IMR-90 (cell line): Measurements from ENCODE around the gene FOXL3.

Experiments used
- BHLHE40 ChIP-seq: fragments of 150-350 bp; IDR thresholded peaks from 2 replicates; pipeline ENCODE4 v1.6.1; 2016; ENCODE audit warnings: mild to moderate bottlenecking, low read depth, low read length
- CEBPB ChIP-seq: IDR thresholded peaks from 2 replicates; pipeline ENCODE4 v1.6.1; 2012; ENCODE audit warnings: low read depth, low read length, improper control_type of control experiment
- CHD1 ChIP-seq: IDR thresholded peaks from 2 replicates; pipeline ENCODE4 v1.6.1; 2012; ENCODE audit warnings: low read depth, low read length, improper control_type of control experiment
- FOS ChIP-seq: fragments of 150-350 bp; IDR thresholded peaks from 2 replicates; pipeline ENCODE4 v1.6.1; 2016; ENCODE audit warnings: low read depth, low read length
- MXI1 ChIP-seq: IDR thresholded peaks from 2 replicates; pipeline ENCODE4 v1.6.1; 2012; ENCODE audit warnings: low read depth, mild to moderate bottlenecking, low read length, moderate library complexity, borderline replicate concordance
- NFE2L2 ChIP-seq: fragments of 150-350 bp; IDR thresholded peaks from 2 replicates; pipeline ENCODE4 v1.6.1; 2016; ENCODE audit warnings: low read depth, mild to moderate bottlenecking, low read length
- POLR2A ChIP-seq: IDR thresholded peaks from 2 replicates; pipeline ENCODE4 v1.6.1; 2012; ENCODE audit warnings: mild to moderate bottlenecking, low read depth, low read length
- RAD21 ChIP-seq: IDR thresholded peaks from 2 replicates; pipeline ENCODE4 v1.6.1; 2012; ENCODE audit warnings: low read length, improper control_type of control experiment
- RCOR1 ChIP-seq: IDR thresholded peaks from 2 replicates; pipeline ENCODE4 v1.6.1; 2012; ENCODE audit warnings: mild to moderate bottlenecking, low read length, improper control_type of control experiment; ENCODE audit not compliant: insufficient replicate concordance
- RFX5 ChIP-seq: IDR thresholded peaks from 2 replicates; pipeline ENCODE4 v1.8.0; 2012; ENCODE audit warnings: low read depth, mild to moderate bottlenecking, low read length, moderate library complexity
- SMC3 ChIP-seq: fragments of 150-350 bp; IDR thresholded peaks from 2 replicates; pipeline ENCODE4 v1.6.1; 2016; ENCODE audit warnings: low read depth, mild to moderate bottlenecking, antibody characterized with exemption, low read length, moderate library complexity
- TF ChIP-seq, protein P1 (sequence below): conservative IDR thresholded peaks from 2 replicates; pipeline ENCODE4 v1.5.1; 2012; ENCODE audit warnings: mild to moderate bottlenecking, low read depth, low read length, improper control_type of control experiment
- TF ChIP-seq, protein P2 (sequence below): fragments of 150-350 bp; IDR thresholded peaks from 2 replicates; pipeline ENCODE4 v1.6.1; 2017; ENCODE audit warnings: mild to moderate bottlenecking, antibody characterized with exemption, low read length, low read depth

DNA sequence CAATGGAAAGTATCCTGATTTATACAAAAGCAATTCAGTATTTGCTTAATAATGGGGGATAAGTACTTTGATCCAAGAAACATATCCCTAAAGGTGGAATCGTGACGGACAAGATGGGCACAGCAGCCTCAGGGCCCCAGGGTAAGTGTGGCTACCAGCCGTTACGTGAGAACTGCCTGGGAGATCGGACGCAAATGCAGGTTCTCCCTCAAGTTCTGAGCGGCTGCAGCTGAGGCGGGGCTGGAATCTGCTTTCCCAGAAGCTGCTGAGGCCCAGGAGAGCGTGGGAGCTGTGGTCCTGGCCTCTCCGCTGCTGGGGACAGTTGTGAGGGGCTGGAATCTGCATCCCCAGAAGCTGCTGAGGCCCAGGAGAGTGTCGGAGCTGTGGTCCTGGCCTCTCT, 13.5 kb downstream of the FOXL3 start:
- TF ChIP-seq, protein P1, sequence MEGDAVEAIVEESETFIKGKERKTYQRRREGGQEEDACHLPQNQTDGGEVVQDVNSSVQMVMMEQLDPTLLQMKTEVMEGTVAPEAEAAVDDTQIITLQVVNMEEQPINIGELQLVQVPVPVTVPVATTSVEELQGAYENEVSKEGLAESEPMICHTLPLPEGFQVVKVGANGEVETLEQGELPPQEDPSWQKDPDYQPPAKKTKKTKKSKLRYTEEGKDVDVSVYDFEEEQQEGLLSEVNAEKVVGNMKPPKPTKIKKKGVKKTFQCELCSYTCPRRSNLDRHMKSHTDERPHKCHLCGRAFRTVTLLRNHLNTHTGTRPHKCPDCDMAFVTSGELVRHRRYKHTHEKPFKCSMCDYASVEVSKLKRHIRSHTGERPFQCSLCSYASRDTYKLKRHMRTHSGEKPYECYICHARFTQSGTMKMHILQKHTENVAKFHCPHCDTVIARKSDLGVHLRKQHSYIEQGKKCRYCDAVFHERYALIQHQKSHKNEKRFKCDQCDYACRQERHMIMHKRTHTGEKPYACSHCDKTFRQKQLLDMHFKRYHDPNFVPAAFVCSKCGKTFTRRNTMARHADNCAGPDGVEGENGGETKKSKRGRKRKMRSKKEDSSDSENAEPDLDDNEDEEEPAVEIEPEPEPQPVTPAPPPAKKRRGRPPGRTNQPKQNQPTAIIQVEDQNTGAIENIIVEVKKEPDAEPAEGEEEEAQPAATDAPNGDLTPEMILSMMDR: no peak
- no peak for TF ChIP-seq NFE2L2
- TF ChIP-seq CEBPB: no peak
- TF ChIP-seq POLR2A: no peak
- no peak for TF ChIP-seq FOS
- TF ChIP-seq, protein P2, sequence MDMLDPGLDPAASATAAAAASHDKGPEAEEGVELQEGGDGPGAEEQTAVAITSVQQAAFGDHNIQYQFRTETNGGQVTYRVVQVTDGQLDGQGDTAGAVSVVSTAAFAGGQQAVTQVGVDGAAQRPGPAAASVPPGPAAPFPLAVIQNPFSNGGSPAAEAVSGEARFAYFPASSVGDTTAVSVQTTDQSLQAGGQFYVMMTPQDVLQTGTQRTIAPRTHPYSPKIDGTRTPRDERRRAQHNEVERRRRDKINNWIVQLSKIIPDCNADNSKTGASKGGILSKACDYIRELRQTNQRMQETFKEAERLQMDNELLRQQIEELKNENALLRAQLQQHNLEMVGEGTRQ: no peak
- TF ChIP-seq CHD1: no peak
- TF ChIP-seq SMC3: no peak
- TF ChIP-seq RCOR1: no peak
- no peak for TF ChIP-seq RAD21
- TF ChIP-seq MXI1: no peak
- TF ChIP-seq BHLHE40: no peak
- no peak for TF ChIP-seq RFX5
